ENCODE data around the gene RBM48. TPM values are rescaled to one million over a fixed set of nuclear protein-coding genes. Genes with fewer than 3 reads are reported as not detected.
"Not testable (repeated sequence)": the region's sequence is repeated elsewhere in the genome, so short reads cannot be mapped to it uniquely, and the experiment has no call there.

The RBM48 gene
- total RNA-seq = 10 to 100 TPM in 1 of 2 donors, 1 to 10 TPM in 1; 9.4 to 11.8 TPM
- long read RNA-seq, full-length matches to known transcripts = 20 of 23 reads
- long read RNA-seq, partial matches to known transcripts = 0 of 23 reads
- long read RNA-seq, other reads (novel, unspliced or antisense) = 3 of 23 reads

GRCh38 chr7:92528188-92528957 is at the start of gene RBM48, which contains the start of gene PEX1:
TSS of gene RBM48 (plus strand) at chr7:92528795. CDS start at chr7:92528814, 19 bp downstream.
TSS of gene PEX1 (minus strand) at chr7:92528520. CDS start at chr7:92528435, 85 bp downstream.
- intact Hi-C loops (cut with DNase I) = loop anchor here in 1 of 2 donors (10.0 kb wide), 1 partner anchor 56 kb away; no protein-coding TSS in a partner anchor
- DNase-seq (peak; percentile 96), ATAC-seq (peak; percentile 99)

- ATAC-seq; intact Hi-C loops (cut with DNase I); DNase-seq: not testable (repeated sequence)
Measured at GRCh38 chr7:92479146-92479545, 49.4 kb upstream of the RBM48 start.

- ATAC-seq; intact Hi-C loops (cut with DNase I); DNase-seq: not testable (repeated sequence)
Measured at GRCh38 chr7:92483624-92484023, 45.0 kb upstream of the RBM48 start.

- ATAC-seq; intact Hi-C loops (cut with DNase I); DNase-seq: not testable (repeated sequence)
Measured at GRCh38 chr7:92484226-92484625, 44.4 kb upstream of the RBM48 start.

- ATAC-seq = peak in 1 of 2 donors; percentile 19
- DNase-seq = no peak
- intact Hi-C loops (cut with DNase I) = no loop called here
Measured at GRCh38 chr7:92485267-92485892, 43.2 kb upstream of the RBM48 start.

- ATAC-seq (no peak), DNase-seq (no peak)
- intact Hi-C loops (cut with DNase I) = no loop called here
Measured at GRCh38 chr7:92485974-92486373, 42.6 kb upstream of the RBM48 start.

- ATAC-seq (no peak), DNase-seq (no peak)
- intact Hi-C loops (cut with DNase I) = no loop called here
Measured at GRCh38 chr7:92487804-92488203, 40.8 kb upstream of the RBM48 start.

- intact Hi-C loops (cut with DNase I) = no loop called here
- ATAC-seq (peak; percentile 66 to 86), DNase-seq (no peak)
Measured at GRCh38 chr7:92489634-92490033, 39.0 kb upstream of the RBM48 start.

- ATAC-seq = no peak
- DNase-seq = no peak
- intact Hi-C loops (cut with DNase I) = no loop called here
Measured at GRCh38 chr7:92496876-92497275, 31.7 kb upstream of the RBM48 start.

GRCh38 chr7:92498557-92498956 is 30.0 kb upstream of the RBM48 start:
- no peak for DNase-seq
- intact Hi-C loops (cut with DNase I) = no loop called here
- ATAC-seq = no peak

GRCh38 chr7:92503767-92504166 is 24.8 kb upstream of the RBM48 start:
- DNase-seq = no peak
- no peak for ATAC-seq
- intact Hi-C loops (cut with DNase I) = no loop called here

GRCh38 chr7:92504563-92504962 is 24.0 kb upstream of the RBM48 start:
- intact Hi-C loops (cut with DNase I) = no loop called here
- DNase-seq (no peak), ATAC-seq (no peak)

GRCh38 chr7:92506363-92506762 is 22.2 kb upstream of the RBM48 start:
- no peak for ATAC-seq
- intact Hi-C loops (cut with DNase I) = no loop called here
- no peak for DNase-seq

GRCh38 chr7:92508946-92509345 is 19.6 kb upstream of the RBM48 start:
- DNase-seq (no peak), ATAC-seq (no peak)
- intact Hi-C loops (cut with DNase I) = no loop called here

- ATAC-seq (no peak), DNase-seq (no peak)
- intact Hi-C loops (cut with DNase I) = no loop called here
Measured at GRCh38 chr7:92513167-92513902, 15.3 kb upstream of the RBM48 start.

GRCh38 chr7:92517631-92518030 is 11.0 kb upstream of the RBM48 start:
- ATAC-seq (no peak), DNase-seq (no peak)
- intact Hi-C loops (cut with DNase I) = no loop called here

- ATAC-seq = no peak
- no peak for DNase-seq
- intact Hi-C loops (cut with DNase I) = loop anchor here in 1 of 2 donors (10.0 kb wide), 1 partner anchor 65 kb away; no protein-coding TSS in a partner anchor
Measured at GRCh38 chr7:92520024-92520423, 8.6 kb upstream of the RBM48 start.

- ATAC-seq = no peak
Measured at GRCh38 chr7:92523110-92523509, 5.5 kb upstream of the RBM48 start.

More at GRCh38 chr7:92523110-92523509, 5.5 kb upstream of the RBM48 start:
- DNase-seq = no peak
- intact Hi-C loops (cut with DNase I) = loop anchor here in 1 of 2 donors (10.0 kb wide), 1 partner anchor 62 kb away; no protein-coding TSS in a partner anchor

Data from left cardiac atrium (tissue), 4 donors.